WTC11 (cell line): ENCODE measurements around the gene KDM4B.

Experiments
- CREM ChIP-seq: sonication (generic); formaldehyde crosslinking; IDR thresholded peaks from 2 replicates; pipeline ENCODE4 v1.8.1; 2022; ENCODE audit warnings: mild to moderate bottlenecking, missing genetic modification reagents, moderate library complexity
- CTCF ChIP-seq: fragments of 200-600 bp; IDR thresholded peaks from 2 replicates; pipeline ENCODE4 v1.8.0; 2022; ENCODE audit warnings: antibody characterized with exemption
- FOXP4 ChIP-seq: sonication (generic); formaldehyde crosslinking; IDR thresholded peaks from 2 replicates; pipeline ENCODE4 v1.8.0; 2022; ENCODE audit warnings: mild to moderate bottlenecking, missing genetic modification reagents
- HMGA2 ChIP-seq: fragments of 250-450 bp; sonication (Bioruptor Pico); IDR thresholded peaks from 2 replicates; pipeline ENCODE4 v1.4.0; 2021; ENCODE audit warnings: mild to moderate bottlenecking, moderate library complexity
- KAT7 ChIP-seq: sonication (generic); formaldehyde crosslinking; IDR thresholded peaks from 2 replicates; pipeline ENCODE4 v1.8.1; 2023; ENCODE audit warnings: missing genetic modification reagents, mild to moderate bottlenecking, borderline replicate concordance
- NR2C2 ChIP-seq: sonication (generic); formaldehyde crosslinking; IDR thresholded peaks from 2 replicates; pipeline ENCODE4 v1.8.0; 2022; ENCODE audit warnings: mild to moderate bottlenecking, missing genetic modification reagents
- SMAD4 ChIP-seq: sonication (generic); formaldehyde crosslinking; IDR thresholded peaks from 2 replicates; pipeline ENCODE4 v1.8.0; 2022; ENCODE audit warnings: mild to moderate bottlenecking, missing genetic modification reagents
- ZNF232 ChIP-seq: sonication (generic); formaldehyde crosslinking; IDR thresholded peaks from 2 replicates; pipeline ENCODE4 v1.8.0; 2022; ENCODE audit warnings: mild to moderate bottlenecking, missing genetic modification reagents

GRCh38 chr19:4965061-4965460 lies 3.9 kb upstream of the KDM4B start:
- TF ChIP-seq NR2C2 (CRISPR knock-in tag) = no peak
- TF ChIP-seq KAT7 (CRISPR knock-in tag) = no peak
- TF ChIP-seq ZNF232 = no peak
- no peak for TF ChIP-seq CTCF
- TF ChIP-seq HMGA2 (CRISPR knock-in tag) = no peak
- no peak for TF ChIP-seq SMAD4
- TF ChIP-seq CREM (CRISPR knock-in tag) = no peak
- no peak for TF ChIP-seq FOXP4
